ENCODE measurements around the gene FAIM2.

The FAIM2 gene

DNA sequence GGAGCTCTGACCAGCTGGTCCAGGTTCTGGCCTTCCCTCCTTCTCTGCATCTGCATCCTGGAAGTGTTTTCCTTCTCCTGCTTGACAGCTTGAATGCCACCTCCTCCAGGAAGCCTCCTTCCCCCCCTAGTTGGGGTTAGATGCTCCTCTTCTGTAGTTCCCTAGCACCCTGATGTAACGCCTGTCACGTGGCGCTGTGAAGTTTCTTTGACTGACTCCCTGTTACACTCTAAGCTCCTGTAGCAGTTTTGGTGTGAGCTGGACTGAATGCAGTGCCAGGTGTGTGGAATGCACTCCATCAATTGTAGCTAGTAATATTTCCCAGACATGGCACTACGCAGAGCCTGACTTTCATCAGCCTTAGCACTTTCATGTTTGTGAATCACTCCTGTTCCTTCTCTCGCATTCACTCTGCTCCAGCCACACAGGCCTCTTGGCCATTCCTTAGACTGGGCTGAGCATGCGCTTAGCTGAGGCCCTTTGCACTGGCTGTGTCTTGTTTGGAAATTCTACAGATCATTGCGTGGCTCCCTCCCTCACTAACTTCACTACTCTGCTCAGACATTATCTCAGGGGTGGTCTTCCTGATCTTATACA, 2.1 kb upstream of the FAIM2 start:
- H3K27ac ChIP-seq: no peak overlapping the region
- TF ChIP-seq ZFX (IDR thresholded peaks at IDR 0.05): no peak
- TF ChIP-seq, protein P1, sequence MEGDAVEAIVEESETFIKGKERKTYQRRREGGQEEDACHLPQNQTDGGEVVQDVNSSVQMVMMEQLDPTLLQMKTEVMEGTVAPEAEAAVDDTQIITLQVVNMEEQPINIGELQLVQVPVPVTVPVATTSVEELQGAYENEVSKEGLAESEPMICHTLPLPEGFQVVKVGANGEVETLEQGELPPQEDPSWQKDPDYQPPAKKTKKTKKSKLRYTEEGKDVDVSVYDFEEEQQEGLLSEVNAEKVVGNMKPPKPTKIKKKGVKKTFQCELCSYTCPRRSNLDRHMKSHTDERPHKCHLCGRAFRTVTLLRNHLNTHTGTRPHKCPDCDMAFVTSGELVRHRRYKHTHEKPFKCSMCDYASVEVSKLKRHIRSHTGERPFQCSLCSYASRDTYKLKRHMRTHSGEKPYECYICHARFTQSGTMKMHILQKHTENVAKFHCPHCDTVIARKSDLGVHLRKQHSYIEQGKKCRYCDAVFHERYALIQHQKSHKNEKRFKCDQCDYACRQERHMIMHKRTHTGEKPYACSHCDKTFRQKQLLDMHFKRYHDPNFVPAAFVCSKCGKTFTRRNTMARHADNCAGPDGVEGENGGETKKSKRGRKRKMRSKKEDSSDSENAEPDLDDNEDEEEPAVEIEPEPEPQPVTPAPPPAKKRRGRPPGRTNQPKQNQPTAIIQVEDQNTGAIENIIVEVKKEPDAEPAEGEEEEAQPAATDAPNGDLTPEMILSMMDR (conservative IDR thresholded peaks at IDR 0.05): no peak

DNA sequence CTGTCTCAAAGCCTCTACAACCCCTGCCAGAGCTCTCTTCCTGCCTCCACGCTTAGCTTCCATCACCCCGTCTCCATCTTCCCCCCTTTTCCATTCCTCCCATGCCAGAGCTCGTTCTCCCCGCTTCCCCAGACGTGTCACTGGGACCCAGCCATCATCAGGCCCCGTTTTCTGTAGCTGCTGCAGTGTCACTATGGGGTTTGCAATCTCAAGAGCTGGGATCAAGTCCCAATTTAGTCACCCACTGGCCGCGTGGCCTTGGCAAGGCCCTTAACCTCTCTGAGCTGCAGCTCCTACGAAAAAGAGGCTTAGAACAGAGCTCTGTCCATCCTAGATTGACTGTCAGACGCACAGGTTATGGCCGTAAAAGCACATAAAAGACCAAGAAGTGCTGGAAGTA, 901 bp upstream of the FAIM2 start:
- no peak overlapping the region for H3K27ac ChIP-seq
- TF ChIP-seq, protein P1 (conservative IDR thresholded peaks at IDR 0.05): no peak
- no peak for TF ChIP-seq ZFX (IDR thresholded peaks at IDR 0.05)

DNA sequence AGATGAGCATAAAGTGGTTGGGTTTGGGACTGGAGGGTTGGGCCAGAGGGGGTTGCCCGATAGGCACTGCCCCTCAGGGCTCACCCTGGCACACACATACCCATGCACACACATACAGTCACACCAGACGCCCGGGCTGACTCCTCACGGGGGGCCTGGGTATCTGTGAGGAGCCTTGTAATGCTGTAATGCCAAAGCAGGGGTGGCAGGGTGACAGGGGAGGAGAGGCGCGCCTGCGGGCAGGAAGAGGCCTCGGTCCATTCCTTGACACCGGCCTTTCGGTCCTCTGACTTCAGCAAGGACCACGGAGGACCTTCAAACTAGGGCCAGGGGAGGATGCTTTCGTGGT, 375 bp downstream of the FAIM2 start:
- TF ChIP-seq, protein P1 (conservative IDR thresholded peaks at IDR 0.05): no peak
- no peak overlapping the region for H3K27ac ChIP-seq

DNA sequence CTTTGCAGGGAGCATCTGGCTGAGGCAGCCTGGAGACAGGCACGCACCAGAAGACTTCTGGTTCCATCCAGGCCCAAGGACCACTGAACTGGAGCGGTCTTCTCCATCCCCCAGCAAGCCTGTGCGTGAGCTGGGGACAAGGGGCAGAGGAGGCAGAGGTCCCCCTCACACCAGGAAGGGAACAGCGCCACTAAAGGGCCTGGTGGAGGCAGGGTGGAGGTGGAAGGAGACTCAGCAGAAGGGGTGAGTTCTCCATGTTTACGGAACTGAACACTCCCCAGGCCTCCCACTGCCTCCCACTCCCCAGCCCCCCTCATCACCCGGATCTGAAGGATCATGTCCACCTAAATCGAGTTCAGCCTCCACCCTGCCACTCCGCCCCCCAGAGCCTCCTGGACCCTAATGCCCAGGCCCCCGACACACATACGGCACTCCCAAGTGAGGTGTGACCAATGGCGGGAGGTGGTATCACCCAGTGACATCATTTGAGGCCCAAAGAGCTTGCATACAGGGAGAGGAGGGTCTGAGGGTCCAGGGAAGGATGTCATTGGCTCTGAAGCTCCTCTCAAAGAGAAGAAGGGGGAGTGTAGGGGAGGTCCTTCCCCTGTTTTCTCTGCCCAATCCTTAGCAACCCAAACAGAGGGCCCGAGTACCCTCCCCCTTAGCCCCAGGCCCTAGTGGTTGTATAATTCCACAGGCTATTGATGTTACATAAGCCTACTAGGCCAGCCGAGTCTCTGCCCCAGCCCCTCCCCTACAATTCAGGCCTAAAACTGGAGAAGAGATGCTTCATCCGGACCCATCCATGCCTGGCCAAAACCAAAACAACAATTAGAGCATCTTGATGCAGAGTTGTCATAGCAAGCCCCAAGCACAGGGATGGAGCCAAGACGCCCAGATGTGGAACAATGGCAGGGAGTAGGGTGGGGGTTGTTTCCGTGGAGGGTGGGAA, 1.0 kb downstream of the FAIM2 start:
- no peak overlapping the region for H3K27ac ChIP-seq
- no peak for TF ChIP-seq ZFX (IDR thresholded peaks at IDR 0.05)
- TF ChIP-seq, protein P1 (conservative IDR thresholded peaks at IDR 0.05): no peak

DNA sequence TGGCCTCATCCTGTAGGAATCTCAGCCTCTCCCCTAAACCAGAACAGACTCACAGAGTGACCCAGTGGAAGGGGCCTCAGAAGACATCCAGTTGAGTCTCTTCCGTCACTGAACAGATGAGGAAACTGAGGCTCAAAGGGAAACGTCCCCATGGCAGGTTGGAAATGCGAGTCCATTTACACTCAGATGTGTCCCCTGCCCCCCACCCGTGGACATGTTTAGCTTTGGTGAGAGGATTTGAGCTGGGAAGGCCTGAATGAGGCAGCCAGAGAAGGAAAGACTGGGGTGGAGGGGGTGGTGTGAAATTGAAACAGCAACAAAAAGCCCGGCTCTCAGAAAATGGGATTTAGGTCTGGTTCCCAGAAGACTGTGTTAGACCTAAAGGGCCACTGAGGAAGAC, 1.7 kb downstream of the FAIM2 start:
- no peak for TF ChIP-seq ZFX (IDR thresholded peaks at IDR 0.05)
- TF ChIP-seq, protein P1 (conservative IDR thresholded peaks at IDR 0.05): no peak
- no peak overlapping the region for H3K27ac ChIP-seq

DNA sequence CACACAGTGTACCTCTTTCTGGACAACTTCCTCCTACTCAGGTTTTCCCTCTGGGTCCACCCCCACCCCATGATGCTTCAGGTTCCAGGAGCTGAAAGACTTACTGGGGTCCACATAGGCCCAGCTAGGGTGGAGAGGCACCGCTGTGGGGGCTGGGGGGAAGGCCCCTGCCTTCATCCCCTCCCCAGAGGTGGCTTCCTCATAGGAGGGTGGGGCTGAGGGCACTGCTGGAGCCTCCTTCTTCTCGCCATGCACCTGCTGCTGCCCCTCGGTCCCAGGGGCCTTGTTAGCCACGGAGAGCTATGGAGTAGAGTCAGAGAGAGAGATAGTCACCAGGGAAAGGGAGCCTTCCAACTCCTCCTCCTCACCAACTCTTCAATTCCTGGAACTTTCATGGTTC, 2.7 kb downstream of the FAIM2 start:
- TF ChIP-seq ZFX (IDR thresholded peaks at IDR 0.05): no peak
- TF ChIP-seq, protein P1 (conservative IDR thresholded peaks at IDR 0.05): no peak
- H3K27ac ChIP-seq: no peak overlapping the region

DNA sequence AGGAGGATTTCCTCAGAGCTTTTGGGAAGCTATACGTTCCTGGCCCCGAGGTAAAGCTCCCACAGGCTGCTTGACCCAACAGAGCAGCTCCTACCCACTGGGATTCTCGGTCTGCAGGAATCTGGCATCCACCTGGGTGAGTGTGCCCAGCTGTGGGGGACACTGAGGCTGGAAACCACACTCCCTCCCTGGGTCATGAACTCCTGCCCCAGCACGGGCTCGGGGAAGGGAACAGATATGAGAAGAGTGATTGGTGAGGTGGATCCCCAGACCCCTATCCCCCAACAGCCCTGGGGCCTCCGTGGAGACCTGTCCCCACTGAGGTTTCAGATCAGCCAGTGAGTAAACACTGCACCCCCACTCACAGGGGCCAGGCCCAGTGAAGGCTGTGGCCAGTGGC, 3.3 kb downstream of the FAIM2 start:
- H3K27ac ChIP-seq: no peak overlapping the region
- TF ChIP-seq ZFX (IDR thresholded peaks at IDR 0.05): no peak
- TF ChIP-seq, protein P1 (conservative IDR thresholded peaks at IDR 0.05): no peak

Measured in C4-2B (cell line).